Immature natural killer cell (primary cell): ENCODE measurements around the gene SOX15. TPM values are rescaled to one million over a fixed set of nuclear protein-coding genes. Genes with fewer than 3 reads are reported as not detected.

Experiments
- DNase-seq, 3 donors: peaks; one replicate each; pipeline ENCODE4 v3.0.0; 2022; ENCODE audit warnings: mixed read lengths in 1 of 3
- H3K27ac Mint-ChIP-seq, 6 donors: one replicate each; pipeline ENCODE4 v1.8.0; 2020; ENCODE audit warnings: mixed read lengths in 6 of 6, mild to moderate bottlenecking in 5 of 6, inconsistent platforms in 4 of 6, moderate library complexity in 3 of 6
- H3K27me3 Mint-ChIP-seq, 3 donors: one replicate each; pipeline ENCODE4 v1.8.0; 2020 to 2021; ENCODE audit warnings: low read depth in 3 of 3, mild to moderate bottlenecking in 3 of 3, mixed read lengths in 3 of 3, moderate library complexity in 3 of 3, inconsistent platforms in 1 of 3
- H3K36me3 Mint-ChIP-seq, 3 donors: one replicate each; pipeline ENCODE4 v1.8.0; 2020; ENCODE audit warnings: mixed read lengths in 3 of 3, inconsistent platforms in 2 of 3, mild to moderate bottlenecking in 2 of 3
- H3K4me1 Mint-ChIP-seq, 2 donors: one replicate each; pipeline ENCODE4 v1.8.0; 2020; ENCODE audit warnings: inconsistent platforms in 2 of 2, mild to moderate bottlenecking in 2 of 2, mixed read lengths in 2 of 2, moderate library complexity in 1 of 2
- H3K4me3 Mint-ChIP-seq, 5 donors: one replicate each; pipeline ENCODE4 v1.8.0; 2020; ENCODE audit warnings: mild to moderate bottlenecking in 5 of 5, mixed read lengths in 5 of 5, inconsistent platforms in 3 of 5, moderate library complexity in 3 of 5
- H3K9me3 Mint-ChIP-seq, 6 donors: one replicate each; pipeline ENCODE4 v1.8.0; 2020; ENCODE audit warnings: mild to moderate bottlenecking in 6 of 6, mixed read lengths in 6 of 6, inconsistent platforms in 4 of 6, moderate library complexity in 3 of 6
- polyA plus RNA-seq, 3 donors: library from polyadenylated mRNA; unstranded; fragments of 300-500 nt; fragmentation: Illumina TruSeq; gene quantifications; one replicate each; pipeline ENCODE4 v1.2.3, GENCODE V29; 2021

SOX15 gene
- polyA plus RNA-seq, 3 donors from 2014 or later, result not detected

GRCh38 chr17:7579001-7579833, 10.7 kb downstream of the SOX15 start, which contains the start of gene CD68:
TSS of gene CD68 (plus strand) at chr17:7579638. CDS start at chr17:7579678, 40 bp downstream.
- peaks cover 79 to 82% of the 10 kb centered on the region in 2 donors for H3K4me1 Mint-ChIP-seq
- peak within 1 kb of the TSS; percentile 80 to 96 (median 86) for H3K27ac Mint-ChIP-seq
- H3K4me3 Mint-ChIP-seq, result peak within 1 kb of the TSS; percentile 11 to 65 (median 57)
- peaks cover 19 to 56% (median 41%) of the 10 kb centered on the region in 3 donors for H3K36me3 Mint-ChIP-seq
- no peaks in the 10 kb centered on the region for H3K9me3 Mint-ChIP-seq
- H3K27me3 Mint-ChIP-seq, result peaks cover 41 to 62% (median 46%) of the 10 kb centered on the region in 3 donors
- DNase-seq, result peak; percentile 51 to 55 (median 52)

GRCh38 chr17:7577327-7578199, 12.3 kb downstream of the SOX15 start:
- Mint-ChIP-seq H3K4me1 (peaks cover 72 to 76% of the 10 kb centered on the region in 2 donors), H3K27ac (peak overlapping the region; percentile 26 to 96 (median 73)), H3K36me3 (peaks cover 19 to 60% (median 47%) of the 10 kb centered on the region in 3 donors), H3K9me3 (peaks cover 0 to 1% (median 0%) of the 10 kb centered on the region in 6 donors), H3K4me3 (peak overlapping the region in 2 of 5 donors; percentile 20 to 35), H3K27me3 (peaks cover 46 to 70% (median 57%) of the 10 kb centered on the region in 3 donors)
- no peak for DNase-seq

- H3K4me1 Mint-ChIP-seq, result peaks cover 71 to 79% of the 10 kb centered on the region in 2 donors
- peaks cover 19 to 60% (median 47%) of the 10 kb centered on the region in 3 donors for H3K36me3 Mint-ChIP-seq
- peaks cover 0 to 1% (median 0%) of the 10 kb centered on the region in 6 donors for H3K9me3 Mint-ChIP-seq
- peak overlapping the region; percentile 5 to 45 (median 12) for H3K4me3 Mint-ChIP-seq
- DNase-seq, result no peak
- peaks cover 49 to 75% (median 59%) of the 10 kb centered on the region in 3 donors for H3K27me3 Mint-ChIP-seq
- H3K27ac Mint-ChIP-seq, result peak overlapping the region; percentile 22 to 100 (median 80)
Observed at GRCh38 chr17:7576432-7576937, 13.4 kb downstream of the SOX15 start.

GRCh38 chr17:7575959-7576358, 13.9 kb downstream of the SOX15 start:
- H3K27me3 Mint-ChIP-seq, result peaks cover 49 to 75% (median 59%) of the 10 kb centered on the region in 3 donors
- H3K27ac Mint-ChIP-seq, result peak overlapping the region; percentile 75 to 100 (median 84)
- peaks cover 71 to 81% of the 10 kb centered on the region in 2 donors for H3K4me1 Mint-ChIP-seq
- peak overlapping the region in 3 of 5 donors; percentile 26 to 96 (median 87) for H3K4me3 Mint-ChIP-seq
- DNase-seq, result no peak
- peaks cover 19 to 60% (median 49%) of the 10 kb centered on the region in 3 donors for H3K36me3 Mint-ChIP-seq
- peaks cover 0 to 1% (median 0%) of the 10 kb centered on the region in 6 donors for H3K9me3 Mint-ChIP-seq

GRCh38 chr17:7575481-7575883, 14.4 kb downstream of the SOX15 start:
- Mint-ChIP-seq H3K27ac (peak overlapping the region; percentile 80 to 100 (median 96)), H3K36me3 (peaks cover 21 to 63% (median 49%) of the 10 kb centered on the region in 3 donors)

GRCh38 chr17:7574176-7574953, 15.5 kb downstream of the SOX15 start:
- Mint-ChIP-seq H3K4me1 (peaks cover 60 to 67% of the 10 kb centered on the region in 2 donors), H3K36me3 (peaks cover 24 to 66% (median 51%) of the 10 kb centered on the region in 3 donors), H3K4me3 (peak overlapping the region; percentile 87 to 99 (median 96)), H3K27me3 (peaks cover 39 to 67% (median 50%) of the 10 kb centered on the region in 3 donors), H3K27ac (peak overlapping the region; percentile 83 to 100 (median 96)), H3K9me3 (peaks cover 0 to 1% (median 0%) of the 10 kb centered on the region in 6 donors)
- DNase-seq, result no peak

More at GRCh38 chr17:7575481-7575883, 14.4 kb downstream of the SOX15 start:
- DNase-seq, result no peak
- H3K4me3 Mint-ChIP-seq, result peak overlapping the region in 4 of 5 donors; percentile 87 to 99 (median 96)
- H3K4me1 Mint-ChIP-seq, result peaks cover 69 to 78% of the 10 kb centered on the region in 2 donors
- H3K27me3 Mint-ChIP-seq, result peaks cover 48 to 75% (median 59%) of the 10 kb centered on the region in 3 donors
- H3K9me3 Mint-ChIP-seq, result peaks cover 0 to 1% (median 0%) of the 10 kb centered on the region in 6 donors

- H3K27me3 Mint-ChIP-seq, result peaks cover 35 to 58% (median 43%) of the 10 kb centered on the region in 3 donors
- H3K36me3 Mint-ChIP-seq, result peaks cover 26 to 58% (median 49%) of the 10 kb centered on the region in 3 donors
- peak; percentile 94 to 96 (median 94) for DNase-seq
- peaks cover 55 to 62% of the 10 kb centered on the region in 2 donors for H3K4me1 Mint-ChIP-seq
- H3K4me3 Mint-ChIP-seq, result peak overlapping the region; percentile 87 to 99 (median 96)
- H3K9me3 Mint-ChIP-seq, result peaks cover 0 to 1% (median 0%) of the 10 kb centered on the region in 6 donors
- H3K27ac Mint-ChIP-seq, result peak overlapping the region; percentile 96 to 100 (median 99)
Observed at GRCh38 chr17:7573324-7574080, 16.4 kb downstream of the SOX15 start.

GRCh38 chr17:7572588-7573323, 17.1 kb downstream of the SOX15 start:
- H3K4me1 Mint-ChIP-seq, result peaks cover 49 to 56% of the 10 kb centered on the region in 2 donors
- H3K36me3 Mint-ChIP-seq, result peaks cover 27 to 51% (median 45%) of the 10 kb centered on the region in 3 donors
- H3K27ac Mint-ChIP-seq, result peak overlapping the region; percentile 96 to 100 (median 99)
- peak overlapping the region; percentile 87 to 99 (median 96) for H3K4me3 Mint-ChIP-seq
- H3K9me3 Mint-ChIP-seq, result peaks cover 0 to 1% (median 0%) of the 10 kb centered on the region in 6 donors
- peak; percentile 100 for DNase-seq
- peaks cover 35 to 51% (median 36%) of the 10 kb centered on the region in 3 donors for H3K27me3 Mint-ChIP-seq

GRCh38 chr17:7572338-7572587, 17.6 kb downstream of the SOX15 start:
- DNase-seq, result no peak
- peak overlapping the region; percentile 87 to 99 (median 96) for H3K4me3 Mint-ChIP-seq
- H3K27ac Mint-ChIP-seq, result peak overlapping the region; percentile 96 to 100 (median 99)
- H3K4me1 Mint-ChIP-seq, result peaks cover 45 to 51% of the 10 kb centered on the region in 2 donors
- peaks cover 31 to 51% (median 45%) of the 10 kb centered on the region in 3 donors for H3K36me3 Mint-ChIP-seq
- H3K27me3 Mint-ChIP-seq, result peaks cover 31 to 46% (median 36%) of the 10 kb centered on the region in 3 donors
- peaks cover 0 to 1% (median 0%) of the 10 kb centered on the region in 6 donors for H3K9me3 Mint-ChIP-seq

GRCh38 chr17:7570351-7570750, 19.5 kb downstream of the SOX15 start:
- H3K4me1 Mint-ChIP-seq, result peaks cover 31 to 32% of the 10 kb centered on the region in 2 donors
- peaks cover 22 to 28% (median 27%) of the 10 kb centered on the region in 3 donors for H3K27me3 Mint-ChIP-seq
- peak overlapping the region in 2 of 5 donors; percentile 12 to 59 for H3K4me3 Mint-ChIP-seq
- DNase-seq, result no peak
- peak overlapping the region in 4 of 6 donors; percentile 41 to 96 (median 59) for H3K27ac Mint-ChIP-seq
- H3K36me3 Mint-ChIP-seq, result peaks cover 20 to 32% (median 30%) of the 10 kb centered on the region in 3 donors
- H3K9me3 Mint-ChIP-seq, result peaks cover 0 to 1% (median 0%) of the 10 kb centered on the region in 6 donors

- H3K4me3 Mint-ChIP-seq, result no peak overlapping the region
- peaks cover 15 to 24% (median 22%) of the 10 kb centered on the region in 3 donors for H3K36me3 Mint-ChIP-seq
- H3K27me3 Mint-ChIP-seq, result peaks cover 17 to 23% (median 22%) of the 10 kb centered on the region in 3 donors
- no peak for DNase-seq
- H3K27ac Mint-ChIP-seq, result peak overlapping the region in 1 of 6 donors; percentile 7
- H3K4me1 Mint-ChIP-seq, result peaks cover 23 to 24% of the 10 kb centered on the region in 2 donors
- peaks cover 0 to 1% (median 0%) of the 10 kb centered on the region in 6 donors for H3K9me3 Mint-ChIP-seq
Observed at GRCh38 chr17:7569571-7569970, 20.3 kb downstream of the SOX15 start.
